GM19023 (cell line): ENCODE measurements around the gene M1AP.

Experiments
- ATAC-seq: cut with Tn5 transposase; IDR thresholded peaks from one replicate; pipeline ENCODE4 v1.9.1; 2021; ENCODE audit warnings: mild to moderate bottlenecking, moderate library complexity; ENCODE audit not compliant: unreplicated experiment

Gene M1AP

GRCh38 chr2:74528600-74529356 lies 119.4 kb downstream of the M1AP start:
- peak; percentile 8 for ATAC-seq

DNA sequence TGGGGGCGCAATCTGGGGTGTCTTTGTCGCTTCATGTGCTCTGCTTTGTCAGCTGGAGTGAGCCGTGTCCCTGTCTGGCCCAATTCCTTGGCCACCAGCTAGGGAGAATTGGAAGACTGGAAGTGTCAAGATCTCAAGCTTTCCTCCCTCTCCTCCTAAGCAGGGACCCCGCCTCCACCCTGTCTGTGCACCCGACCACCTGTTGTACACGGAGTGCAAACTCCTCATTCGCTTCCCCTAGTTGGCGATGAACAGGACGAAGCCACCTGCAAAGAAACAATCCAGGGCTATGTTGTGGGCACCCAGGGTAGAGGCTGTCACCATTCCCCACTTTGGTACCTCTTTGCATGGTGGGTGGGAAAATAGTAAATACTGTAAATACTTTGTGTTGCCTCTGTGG lies 120.4 kb downstream of the M1AP start:
- no peak for ATAC-seq

DNA sequence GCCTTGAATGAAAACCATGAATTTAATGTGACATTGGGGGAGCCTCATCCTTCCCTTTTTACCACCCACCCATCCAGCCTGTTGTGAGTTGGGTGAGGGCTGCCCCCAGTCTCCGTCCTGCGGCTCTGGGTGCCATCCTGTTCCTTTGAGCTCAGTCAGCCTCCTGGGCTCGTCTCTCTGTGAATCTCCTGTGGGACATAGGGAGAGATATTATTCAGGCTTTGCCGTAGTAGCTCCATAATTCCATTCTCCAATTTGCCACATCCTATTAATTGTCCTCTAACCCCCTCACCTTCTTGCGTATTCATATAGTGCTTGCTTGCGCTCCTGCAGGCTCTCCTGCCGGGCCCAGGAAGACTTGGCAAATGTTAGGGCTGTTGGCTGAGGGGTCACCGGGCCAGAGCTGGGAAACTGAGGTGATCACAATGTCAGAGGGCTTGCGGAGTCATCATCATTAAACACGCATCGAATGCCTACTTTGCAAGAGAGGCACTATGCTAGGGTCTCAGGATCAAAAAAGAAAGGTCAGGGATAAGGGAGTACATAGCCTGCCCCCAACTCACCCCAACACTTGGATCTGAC lies 121.4 kb downstream of the M1AP start:
- ATAC-seq: no peak

- ATAC-seq: no peak
Measured at GRCh38 chr2:74525717-74526648, 122.1 kb downstream of the M1AP start, which contains the start of gene DQX1. DQX1 (minus strand) TSS chr2:74526231; CDS start chr2:74525729, 502 bp downstream.

DNA sequence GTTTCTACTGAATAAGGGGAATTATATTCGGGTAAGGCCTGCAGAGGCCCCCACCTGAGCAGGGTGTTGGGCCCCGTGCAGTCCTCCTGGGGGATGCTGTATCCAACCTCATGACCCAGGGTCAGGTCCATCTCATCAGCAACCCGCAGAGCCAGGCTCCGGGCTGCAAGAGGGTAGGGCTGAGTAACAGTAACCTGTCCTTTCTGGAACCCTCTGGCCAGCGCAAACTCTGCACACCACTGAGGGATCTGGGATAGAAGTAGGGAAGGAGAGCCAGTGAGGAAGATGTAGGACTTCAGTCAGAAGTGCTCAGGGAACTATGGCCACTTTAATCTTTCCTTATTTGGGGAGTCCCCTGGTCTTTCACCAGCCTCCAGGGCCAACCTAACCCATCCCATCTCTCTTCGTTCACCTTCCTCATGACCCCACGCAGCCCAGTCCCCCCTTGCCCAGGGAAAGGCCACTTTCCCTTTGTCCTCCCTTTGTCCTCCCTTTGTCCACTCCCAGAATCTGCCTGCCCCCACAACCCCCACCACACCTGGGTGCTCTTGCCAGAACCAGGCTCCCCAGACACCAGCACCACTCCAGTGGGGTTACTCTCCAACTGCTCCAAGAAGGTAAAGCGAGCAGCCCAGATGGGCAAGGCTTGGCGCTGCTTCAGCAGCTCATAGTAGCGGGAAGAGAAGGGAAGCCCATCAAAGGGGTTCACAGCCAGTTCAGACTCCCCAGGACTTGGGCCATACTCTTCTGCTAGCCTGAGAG lies 123.0 kb downstream of the M1AP start:
- no peak for ATAC-seq

DNA sequence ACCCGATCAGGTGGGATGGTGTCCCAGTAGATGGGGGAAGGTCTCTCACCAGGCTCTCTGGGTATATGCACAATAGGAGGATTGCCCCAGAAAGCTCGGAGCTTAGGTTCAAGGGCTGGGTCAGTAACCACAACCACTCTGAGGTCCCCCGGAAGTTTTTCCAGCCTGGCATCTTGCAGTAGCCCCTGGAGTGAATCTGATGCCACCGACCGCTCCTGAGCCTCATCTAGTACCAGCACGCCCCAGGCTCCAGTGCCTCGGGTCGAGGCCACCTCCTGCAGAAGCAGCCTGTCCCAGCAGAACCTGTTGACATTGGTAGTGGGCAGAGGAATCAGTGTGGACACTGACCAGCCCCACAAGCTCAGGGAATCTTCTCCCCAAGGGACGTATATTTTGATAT lies 124.1 kb downstream of the M1AP start:
- ATAC-seq: no peak

DNA sequence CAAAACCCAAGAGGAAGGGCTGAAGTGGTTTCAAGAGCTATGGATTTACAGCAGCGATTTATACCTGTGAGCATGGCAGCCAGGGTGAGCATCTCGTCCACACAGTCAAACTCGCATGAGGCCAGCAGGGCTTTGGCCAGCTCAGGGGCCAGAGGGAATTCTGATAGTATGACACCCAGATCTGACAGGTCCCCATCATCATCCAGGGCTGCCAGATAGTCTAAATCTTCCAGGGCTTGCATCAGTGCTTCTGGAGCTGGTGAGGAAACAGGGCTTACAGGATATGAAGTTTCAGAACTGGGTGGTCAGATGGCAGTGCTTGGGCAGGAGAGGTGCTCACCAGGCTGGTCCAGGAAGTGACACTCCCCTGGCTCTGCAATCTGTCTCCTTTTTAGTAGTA lies 125.6 kb downstream of the M1AP start:
- no peak for ATAC-seq

DNA sequence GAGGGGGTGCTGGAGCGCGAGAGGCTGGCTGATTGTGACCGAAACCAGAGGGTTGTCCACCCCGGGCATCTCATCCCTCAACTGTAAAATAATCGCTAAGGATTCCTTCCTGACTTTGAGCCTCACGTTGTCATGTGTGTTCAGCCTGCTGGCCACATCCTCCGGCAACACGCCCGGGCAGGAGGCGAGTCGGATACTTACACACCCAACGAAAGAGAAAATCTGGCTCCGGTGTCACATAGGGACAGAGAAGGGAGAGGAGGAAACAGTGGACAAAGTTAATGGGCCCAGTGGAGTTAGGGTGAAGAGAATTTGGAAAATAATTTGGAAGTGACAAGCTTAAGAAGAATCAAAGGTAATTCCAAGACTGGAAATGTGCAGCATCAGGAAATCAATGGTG lies 131.5 kb downstream of the M1AP start:
- no peak for ATAC-seq

GRCh38 chr2:74515981-74516633 lies 132.0 kb downstream of the M1AP start:
- peak; percentile 82 for ATAC-seq

- ATAC-seq: no peak
Measured at GRCh38 chr2:74515271-74515980, 132.7 kb downstream of the M1AP start.

- ATAC-seq: no peak
Measured at GRCh38 chr2:74514368-74515270, 133.5 kb downstream of the M1AP start, which contains the start of gene TLX2. TLX2 (plus strand) TSS chr2:74514450; CDS start chr2:74514807, 357 bp downstream.

GRCh38 chr2:74513605-74514367 lies 134.3 kb downstream of the M1AP start:
- ATAC-seq: no peak

DNA sequence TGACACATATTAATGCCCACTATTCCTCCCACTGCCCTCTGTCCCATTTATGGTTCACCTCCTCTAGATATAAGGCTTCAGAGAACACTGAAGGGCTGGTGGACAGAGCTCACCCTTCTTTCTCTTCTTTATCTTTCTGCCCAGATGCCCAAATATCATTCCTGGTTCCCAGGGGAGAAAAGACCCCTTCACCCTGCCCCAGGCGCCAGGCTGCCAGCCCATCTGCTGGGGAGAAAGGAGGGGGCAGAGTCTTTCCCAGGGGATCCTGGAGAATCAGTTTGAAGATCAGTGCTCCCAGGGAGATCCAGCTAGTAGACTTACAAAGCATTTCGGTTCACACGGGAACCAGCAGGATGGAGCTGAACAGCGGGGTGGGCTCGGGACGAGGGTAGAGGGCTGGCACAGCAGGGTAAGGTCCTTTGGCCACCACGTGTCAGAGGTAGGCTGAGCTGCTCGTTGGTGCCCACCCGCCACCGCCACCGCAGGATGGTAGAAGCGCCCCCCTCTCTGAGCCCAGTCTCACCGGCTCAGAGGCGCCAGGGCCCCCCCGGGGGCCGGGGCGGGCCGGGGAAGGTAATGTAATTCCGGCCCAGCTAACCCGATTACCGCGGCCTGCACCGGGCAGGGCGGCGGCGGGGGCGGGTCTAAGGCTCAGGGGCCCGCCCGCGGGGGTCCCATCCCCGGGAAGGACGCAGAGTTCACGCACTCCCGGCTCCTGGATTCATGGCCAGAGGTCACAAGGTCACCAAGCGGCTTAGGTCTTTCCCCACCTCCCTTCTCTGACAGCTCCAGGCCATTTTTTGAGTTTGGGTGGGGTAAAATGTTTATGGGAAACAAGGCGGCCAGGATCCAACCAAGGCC lies 135.2 kb downstream of the M1AP start:
- ATAC-seq: no peak

- no peak for ATAC-seq
Measured at GRCh38 chr2:74511104-74511989, 136.8 kb downstream of the M1AP start.

DNA sequence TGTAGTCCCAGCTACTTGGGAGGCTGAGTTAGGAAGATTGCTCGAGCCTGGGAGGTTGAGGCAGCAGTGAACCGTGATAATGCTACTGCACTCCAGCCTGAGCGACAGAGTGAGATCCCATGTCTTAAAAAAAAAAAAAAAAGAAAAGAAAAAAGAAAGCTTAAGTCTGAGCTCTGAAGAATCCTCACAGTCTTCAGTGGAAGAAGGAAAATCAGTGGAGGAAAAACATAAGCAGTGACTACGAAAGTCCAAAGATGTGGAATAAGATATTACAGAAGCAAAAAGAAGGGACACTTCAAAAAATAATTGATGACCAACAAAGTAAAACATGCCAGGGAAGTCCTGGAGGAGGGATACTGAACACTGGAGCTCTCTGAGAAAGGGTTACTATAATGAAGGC lies 137.9 kb downstream of the M1AP start:
- ATAC-seq: no peak
